AG04450 (cell line): ENCODE data around the gene SMARCA5. TPM values are rescaled to one million over a fixed set of nuclear protein-coding genes. Genes with fewer than 3 reads are reported as not detected.

Source experiments
- CTCF ChIA-PET: fragments of 300-600, 350-600 bp; formaldehyde crosslinking; extraction: SDS; loops from one replicate; lab custom pipeline; 2022; ENCODE audit warnings: antibody characterized with exemption, inconsistent platforms; lab: Charles Lee
- POLR2A ChIA-PET: fragments of 350-600 bp; formaldehyde crosslinking; extraction: SDS; loops from one replicate; lab custom pipeline; 2021; ENCODE audit warnings: antibody characterized with exemption, inconsistent platforms; lab: Yijun Ruan, JAX
- DNase-seq: peaks from one replicate; pipeline ENCODE4 v3.0.0-alpha.2; 2011; ENCODE audit warnings: low read depth, low spot score
- H3K27ac ChIP-seq: one replicate; pipeline ENCODE4 v1.5.1; 2012; ENCODE audit warnings: low read depth, low read length, control low read depth
- H3K27me3 ChIP-seq: one replicate; pipeline ENCODE4 v1.6.0; 2012; ENCODE audit warnings: low read length; ENCODE audit not compliant: control insufficient read depth, insufficient read depth
- H3K4me3 ChIP-seq: 2 replicates; pipeline ENCODE4 v1.5.1; 2011; ENCODE audit warnings: mild to moderate bottlenecking, low read depth, low read length, control low read depth
- H3K9me3 ChIP-seq: 2 replicates; pipeline ENCODE4 v1.5.1; 2012; ENCODE audit warnings: low read length; ENCODE audit not compliant: control insufficient read depth, insufficient read depth
- CTCF ChIP-seq: IDR thresholded peaks from 2 replicates; pipeline ENCODE4 v1.5.1; 2011; ENCODE audit warnings: low read depth, low read length, control low read depth, inconsistent platforms
- polyA minus RNA-seq: library from RNA; depleted of rRNA, polyadenylated mRNA; stranded (reverse); fragments of >200 nt; gene quantifications from 2 replicates; pipeline ENCODE4 v1.2.3, GENCODE V29; 2011; rRNA and poly(A)+ RNA removed
- polyA plus RNA-seq: library from polyadenylated mRNA; depleted of rRNA; stranded (reverse); fragments of >200 nt; gene quantifications from 2 replicates; pipeline ENCODE4 v1.2.3, GENCODE V29; 2011; rRNA removed

SMARCA5 gene
- polyA plus RNA-seq, result 19.9 and 26.8 TPM in 2 replicates
- 18.2 and 36.1 TPM in 2 replicates for polyA minus RNA-seq

- no peak for TF ChIP-seq CTCF
- H3K4me3 ChIP-seq, result peak within 1 kb of the TSS; percentile 73
- H3K27ac ChIP-seq, result peak within 1 kb of the TSS; percentile 96
- peak; percentile 96 for DNase-seq
- CTCF ChIA-PET, result interaction anchor here (0.7 to 1.5 kb wide), 2 partner anchors 18 to 144 kb away, joined by 5 to 7 read pairs; no protein-coding TSS in a partner anchor
- POLR2A ChIA-PET, result interaction anchor here (0.6 to 0.8 kb wide), 2 partner anchors 9 to 122 kb away, joined by 4 to 5 read pairs; no protein-coding TSS in a partner anchor
- no peaks in the 10 kb centered on the region for H3K9me3 ChIP-seq
- peaks cover 6% of the 10 kb centered on the region for H3K27me3 ChIP-seq
Observed at GRCh38 chr4:143513314-143514168, at the start of gene SMARCA5. TSS of gene SMARCA5 (plus strand) at chr4:143513702. CDS start at chr4:143513925, 223 bp downstream.

GRCh38 chr4:143473334-143474126, 40.0 kb upstream of the SMARCA5 start:
- ChIA-PET CTCF (interaction anchor here (2.0 kb wide), 1 partner anchor 271 kb away, joined by 5 read pairs; no protein-coding TSS in a partner anchor), POLR2A (no interaction called here)
- no peak overlapping the region for H3K4me3 ChIP-seq
- no peak overlapping the region for H3K27ac ChIP-seq
- H3K9me3 ChIP-seq, result no peaks in the 10 kb centered on the region
- no peak for TF ChIP-seq CTCF
- DNase-seq, result no peak
- H3K27me3 ChIP-seq, result no peaks in the 10 kb centered on the region

- no peaks in the 10 kb centered on the region for H3K9me3 ChIP-seq
- CTCF ChIA-PET, result interaction anchor here (0.7 kb wide), 1 partner anchor 80 kb away, joined by 4 read pairs; no protein-coding TSS in a partner anchor
- H3K27ac ChIP-seq, result no peak overlapping the region
- H3K4me3 ChIP-seq, result no peak overlapping the region
- no peaks in the 10 kb centered on the region for H3K27me3 ChIP-seq
- POLR2A ChIA-PET, result no interaction called here
- TF ChIP-seq CTCF, result no peak
- no peak for DNase-seq
Observed at GRCh38 chr4:143477487-143477886, 36.0 kb upstream of the SMARCA5 start.

GRCh38 chr4:143481361-143481760, 32.1 kb upstream of the SMARCA5 start:
- TF ChIP-seq CTCF, result no peak
- Histone ChIP-seq H3K27ac (no peak overlapping the region), H3K4me3 (no peak overlapping the region), H3K9me3 (no peaks in the 10 kb centered on the region), H3K27me3 (peaks cover 2% of the 10 kb centered on the region)
- POLR2A ChIA-PET, result no interaction called here
- DNase-seq, result no peak
- CTCF ChIA-PET, result interaction anchor here (0.7 to 2.6 kb wide), 3 partner anchors 272 to 279 kb away, joined by 3 to 10 read pairs (median 4); no protein-coding TSS in a partner anchor
